G401.6 (cell line): ENCODE results near the gene EPM2AIP1.

ENCODE experiments used
- FAIRE-seq: peaks from 2 replicates; lab custom pipeline; 2012; peaks lifted over from hg19 to GRCh38; lab: Jason Lieb, UNC

Gene EPM2AIP1

GRCh38 chr3:36945333-36945980, 47.5 kb downstream of the EPM2AIP1 start:
- FAIRE-seq: no peak

DNA sequence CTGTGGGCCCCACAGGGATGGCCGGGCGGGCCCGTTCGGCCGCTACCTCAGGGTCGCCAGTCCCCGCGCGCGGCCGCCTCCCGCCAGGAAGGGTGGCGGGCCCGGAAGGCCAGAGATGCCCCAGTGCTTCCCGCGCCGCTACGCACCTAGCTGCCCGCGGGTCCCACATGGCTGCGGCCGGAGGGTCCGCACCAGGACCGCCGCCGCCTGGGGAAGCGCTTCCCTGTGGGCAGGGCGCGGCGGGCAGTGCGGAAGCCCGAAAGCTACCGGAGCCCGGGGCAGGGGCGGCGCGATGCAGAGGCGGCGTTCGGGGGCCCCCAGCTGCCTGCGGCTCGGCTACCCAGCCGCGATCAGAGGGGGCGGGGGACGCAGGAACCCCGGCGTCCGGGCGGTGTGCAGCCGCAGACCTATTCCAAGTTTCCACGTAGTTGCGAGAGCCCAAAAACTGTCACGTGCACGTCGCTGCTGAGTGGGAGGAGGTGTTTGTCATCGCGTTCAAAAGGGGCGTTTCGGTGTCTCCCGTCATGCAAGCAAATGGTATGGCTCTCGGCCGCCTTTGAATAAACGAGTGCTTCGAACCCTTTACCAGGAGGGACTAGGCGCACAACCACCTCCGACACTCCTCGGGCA, 48.2 kb downstream of the EPM2AIP1 start, which contains the start of gene TRANK1:
Gene TRANK1, minus strand, starts transcription at position 414 of the 630 bp plus-strand sequence. Its CDS starts 245 bp downstream, at position 169.
- FAIRE-seq: no peak

- no peak for FAIRE-seq
Observed at GRCh38 chr3:36944012-36944640, 48.8 kb downstream of the EPM2AIP1 start.

- FAIRE-seq: no peak
Observed at GRCh38 chr3:36943601-36944000, 49.3 kb downstream of the EPM2AIP1 start.

DNA sequence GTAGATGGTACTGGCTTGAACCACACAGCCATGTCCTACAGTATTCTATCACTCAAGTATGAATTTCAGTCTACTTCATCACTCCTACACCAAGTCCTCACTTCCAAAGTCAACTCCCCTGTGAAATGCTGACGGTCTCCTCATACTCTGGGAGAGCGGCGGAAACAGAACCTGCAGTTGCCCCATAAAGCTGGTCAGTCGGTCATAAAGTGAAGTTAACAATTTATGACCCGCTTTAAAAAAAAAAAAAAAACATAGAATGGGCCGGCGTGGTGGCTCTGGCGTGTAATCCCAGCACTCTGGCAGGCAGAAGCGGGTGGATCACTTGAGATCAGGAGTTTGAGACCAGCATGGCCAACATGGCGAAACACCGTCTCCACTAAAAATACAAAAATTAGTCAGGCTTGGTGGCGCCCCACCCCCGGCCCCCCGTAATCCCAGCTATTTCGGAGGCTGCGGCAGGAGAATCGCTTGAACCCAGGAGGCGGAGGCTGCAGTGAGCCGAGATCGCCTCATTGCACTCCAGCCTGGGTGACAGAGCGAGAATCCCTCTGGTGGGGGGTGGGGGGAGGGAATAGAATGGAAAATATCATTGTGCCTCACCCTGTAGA, 50.2 kb downstream of the EPM2AIP1 start:
- FAIRE-seq: no peak

DNA sequence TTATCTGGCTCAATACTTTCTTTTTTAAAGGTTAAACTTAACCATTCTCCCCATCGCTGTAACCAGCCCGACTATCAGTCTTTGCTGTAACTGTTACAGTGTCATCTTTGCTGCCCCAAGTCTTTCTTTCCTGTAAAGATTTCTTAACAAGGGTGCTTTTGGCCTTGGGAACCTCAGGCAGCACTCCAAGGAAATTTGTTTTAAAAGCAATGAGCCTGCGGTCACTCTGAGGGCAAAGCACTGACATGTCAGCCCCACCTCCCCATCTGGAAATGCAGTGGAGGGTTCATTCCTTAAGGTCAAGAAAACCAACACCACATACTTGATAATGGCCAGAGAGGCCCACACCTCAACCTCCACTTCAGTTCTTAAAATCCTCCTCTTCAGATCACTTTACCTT, 51.3 kb downstream of the EPM2AIP1 start:
- FAIRE-seq: no peak

GRCh38 chr3:36941162-36941561, 51.8 kb downstream of the EPM2AIP1 start:
- FAIRE-seq: no peak

- no peak for FAIRE-seq
Observed at GRCh38 chr3:36937492-36937891, 55.4 kb downstream of the EPM2AIP1 start.
